Liver (tissue), 9 donors: ENCODE results near the gene MRC1. TPM values are rescaled to one million over a fixed set of nuclear protein-coding genes. Genes with fewer than 3 reads are reported as not detected.

ENCODE experiments used
- DNase-seq: peaks from one replicate; pipeline ENCODE4 v3.0.0-alpha.2; 2017; ENCODE audit warnings: low spot score
- H3K27ac ChIP-seq, 2 donors: one replicate each; pipeline ENCODE4 v1.7.0; 2013; ENCODE audit warnings: inconsistent platforms in 2 of 2, low read length in 2 of 2, control low read depth in 1 of 2, low read depth in 1 of 2, mild to moderate bottlenecking in 1 of 2
- H3K27me3 ChIP-seq, 4 donors: one replicate each; pipeline versions ENCODE4 v1.6.1 to v1.7.0; 2013; ENCODE audit warnings: low read length in 3 of 4, inconsistent platforms in 1 of 4, mild to moderate bottlenecking in 1 of 4, moderate library complexity in 1 of 4; ENCODE audit not compliant: control insufficient read depth in 4 of 4, insufficient read depth in 4 of 4
- H3K36me3 ChIP-seq, 4 donors: one replicate each; pipeline versions ENCODE4 v1.6.1 to v1.7.0; 2013; ENCODE audit warnings: low read length in 3 of 4, mild to moderate bottlenecking in 3 of 4, low read depth in 1 of 4, moderate library complexity in 1 of 4; ENCODE audit not compliant: control insufficient read depth in 4 of 4, insufficient read depth in 3 of 4
- H3K4me1 ChIP-seq, 4 donors: one replicate each; pipeline versions ENCODE4 v1.6.1 to v1.7.0; 2013; ENCODE audit warnings: low read length in 3 of 4, mild to moderate bottlenecking in 3 of 4, moderate library complexity in 1 of 4; ENCODE audit not compliant: control insufficient read depth in 4 of 4, insufficient read depth in 4 of 4
- H3K4me3 ChIP-seq, 3 donors: one replicate each; pipeline versions ENCODE4 v1.6.1 to v1.7.0; 2013; ENCODE audit warnings: low read length in 3 of 3, control low read depth in 1 of 3, low read depth in 1 of 3, mild to moderate bottlenecking in 1 of 3
- H3K9ac ChIP-seq, 2 donors: one replicate each; pipeline ENCODE4 v1.7.0; 2013; ENCODE audit warnings: low read length in 2 of 2, mild to moderate bottlenecking in 2 of 2, moderate library complexity in 2 of 2, control low read depth in 1 of 2, low read depth in 1 of 2
- H3K9me3 ChIP-seq, 4 donors: one replicate each; pipeline versions ENCODE4 v1.6.1 to v1.7.0; 2013; ENCODE audit warnings: low read length in 3 of 4; ENCODE audit not compliant: control insufficient read depth in 4 of 4
- EGR1 ChIP-seq, 2 donors: IDR thresholded peaks; 2 replicates each; pipeline ENCODE4 v1.6.1; 2016 to 2018; ENCODE audit warnings: antibody characterized with exemption in 2 of 2, low read depth in 2 of 2
- FOXA1 ChIP-seq: IDR thresholded peaks from 2 replicates; pipeline ENCODE4 v1.6.1; 2016; ENCODE audit warnings: antibody characterized with exemption
- FOXA2 ChIP-seq: IDR thresholded peaks from 2 replicates; pipeline ENCODE4 v1.6.1; 2016; ENCODE audit warnings: antibody characterized with exemption
- GABPA ChIP-seq, 2 donors: IDR thresholded peaks in 1 of 2; conservative IDR thresholded peaks in 1 of 2; 2 replicates each; pipeline ENCODE4 v1.6.1; 2016; ENCODE audit warnings: antibody characterized with exemption in 2 of 2, mild to moderate bottlenecking in 1 of 2, moderate library complexity in 1 of 2
- HNF4A ChIP-seq, 2 donors: conservative IDR thresholded peaks; 2 replicates each; pipeline ENCODE4 v1.6.1; 2016; ENCODE audit warnings: antibody characterized with exemption in 2 of 2, mild to moderate bottlenecking in 2 of 2
- HNF4G ChIP-seq: IDR thresholded peaks from 2 replicates; pipeline ENCODE4 v1.6.1; 2016; ENCODE audit warnings: antibody characterized with exemption
- JUND ChIP-seq, 2 donors: IDR thresholded peaks; 2 replicates each; pipeline ENCODE4 v1.6.1; 2016; ENCODE audit warnings: antibody characterized with exemption in 2 of 2
- NR2F2 ChIP-seq: IDR thresholded peaks from 2 replicates; pipeline ENCODE4 v1.6.1; 2016; ENCODE audit warnings: antibody characterized with exemption
- RAD21 ChIP-seq, 2 donors: IDR thresholded peaks; 2 replicates each; pipeline ENCODE4 v1.6.1; 2016; ENCODE audit warnings: antibody characterized with exemption in 2 of 2, mild to moderate bottlenecking in 2 of 2
- RXRA ChIP-seq, 2 donors: IDR thresholded peaks; 2 replicates each; pipeline ENCODE4 v1.6.1; 2017 to 2018; ENCODE audit warnings: antibody characterized with exemption in 2 of 2, mild to moderate bottlenecking in 1 of 2
- SP1 ChIP-seq: IDR thresholded peaks from 2 replicates; pipeline ENCODE4 v1.6.1; 2018; ENCODE audit warnings: antibody characterized with exemption, mild to moderate bottlenecking
- TAF1 ChIP-seq: conservative IDR thresholded peaks from 2 replicates; pipeline ENCODE4 v1.6.1; 2016; ENCODE audit warnings: antibody characterized with exemption, mild to moderate bottlenecking
- YY1 ChIP-seq: IDR thresholded peaks from 2 replicates; pipeline ENCODE4 v1.6.1; 2016; ENCODE audit warnings: antibody characterized with exemption, mild to moderate bottlenecking
- WGBS: extraction: QIAGEN DNeasy Blood & Tissue Kit; methylation state at CpG from one replicate; pipeline ENCODE4 v1.1.7; 2013; 5-methylcytosine and 5-hydroxymethylcytosine counted together
- polyA plus RNA-seq, 2 donors: library from polyadenylated mRNA; stranded (reverse) in 1 of 2; unstranded in 1 of 2; fragments of 200-250 nt in 1 of 2; fragments of >200 nt in 1 of 2; fragmentation: Nextera tagmentation in 1 of 2; extraction: Ambion mirVana in 1 of 2; gene quantifications; one replicate each; pipeline versions ENCODE4 v1.2.1 to v1.2.3, GENCODE V29; 2013 to 2015
- total RNA-seq, 2 donors: library from RNA; depleted of rRNA; stranded (reverse); fragments of >200 nt; gene quantifications; one replicate each; pipeline ENCODE4 v1.2.3, GENCODE V29; 2014
- TF ChIP-seq, protein P1 (sequence below): IDR thresholded peaks from 2 replicates; pipeline ENCODE4 v1.6.1; 2016; ENCODE audit warnings: antibody characterized with exemption
- TF ChIP-seq, protein P2 (sequence below): fragments of 150-350 bp; IDR thresholded peaks from 2 replicates; pipeline ENCODE4 v1.5.1; 2017; ENCODE audit warnings: improper control_type of control experiment, low read depth, low read length; ENCODE audit not compliant: missing input control
- TF ChIP-seq, protein P3 (sequence below): IDR thresholded peaks from 2 replicates; pipeline ENCODE4 v1.6.1; 2016; ENCODE audit warnings: antibody characterized with exemption, mild to moderate bottlenecking
- TF ChIP-seq, protein P4 (sequence below): IDR thresholded peaks from 2 replicates; pipeline ENCODE4 v1.6.1; 2016; ENCODE audit warnings: antibody characterized with exemption
- TF ChIP-seq, protein P5 (sequence below): IDR thresholded peaks from 2 replicates; pipeline ENCODE4 v1.6.1; 2016; ENCODE audit warnings: antibody characterized with exemption
- donor health status: healthy.
- donor health status: healthy.
- donor health status: healthy.
- donor health status: healthy.
- donor health status: healthy.

The MRC1 gene
- total and polyA plus RNA-seq, 4 donors = 9.2 to 47.0 (median 34.1) TPM

DNA sequence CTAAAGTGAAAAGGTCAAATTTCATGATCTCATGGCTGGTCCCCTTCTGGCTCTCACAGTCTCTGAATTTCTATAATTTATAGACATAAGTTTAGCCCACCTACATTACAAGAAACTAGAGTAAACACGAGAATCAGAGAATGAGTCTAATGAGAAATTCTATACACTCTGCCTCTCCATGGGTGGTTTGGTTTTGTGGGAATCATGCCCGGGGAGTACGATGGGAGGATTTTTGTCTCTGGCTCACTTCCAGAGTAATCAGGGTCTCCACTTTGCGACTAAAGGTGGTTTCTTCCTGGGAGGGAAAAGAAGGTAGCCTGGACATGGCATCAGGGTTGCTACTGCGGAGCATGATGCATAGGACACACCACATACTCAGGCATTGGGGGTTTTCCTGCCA lies 69.7 kb downstream of the MRC1 start:
- 86% methylated on average over 5 of the region's 5 CpGs for WGBS
- Histone ChIP-seq H3K4me3 (no peak overlapping the region), H3K27me3 (no peaks in the 10 kb centered on the region), H3K9ac (no peak overlapping the region), H3K9me3 (no peaks in the 10 kb centered on the region), H3K36me3 (no peaks in the 10 kb centered on the region), H3K4me1 (no peaks in the 10 kb centered on the region), H3K27ac (no peak overlapping the region)
- TF ChIP-seq RXRA (IDR thresholded peaks at IDR 0.05) = no peak
- no peak for TF ChIP-seq YY1
- TF ChIP-seq NR2F2 = no peak
- TF ChIP-seq, protein P1, sequence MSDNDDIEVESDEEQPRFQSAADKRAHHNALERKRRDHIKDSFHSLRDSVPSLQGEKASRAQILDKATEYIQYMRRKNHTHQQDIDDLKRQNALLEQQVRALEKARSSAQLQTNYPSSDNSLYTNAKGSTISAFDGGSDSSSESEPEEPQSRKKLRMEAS = no peak
- TF ChIP-seq, protein P2, sequence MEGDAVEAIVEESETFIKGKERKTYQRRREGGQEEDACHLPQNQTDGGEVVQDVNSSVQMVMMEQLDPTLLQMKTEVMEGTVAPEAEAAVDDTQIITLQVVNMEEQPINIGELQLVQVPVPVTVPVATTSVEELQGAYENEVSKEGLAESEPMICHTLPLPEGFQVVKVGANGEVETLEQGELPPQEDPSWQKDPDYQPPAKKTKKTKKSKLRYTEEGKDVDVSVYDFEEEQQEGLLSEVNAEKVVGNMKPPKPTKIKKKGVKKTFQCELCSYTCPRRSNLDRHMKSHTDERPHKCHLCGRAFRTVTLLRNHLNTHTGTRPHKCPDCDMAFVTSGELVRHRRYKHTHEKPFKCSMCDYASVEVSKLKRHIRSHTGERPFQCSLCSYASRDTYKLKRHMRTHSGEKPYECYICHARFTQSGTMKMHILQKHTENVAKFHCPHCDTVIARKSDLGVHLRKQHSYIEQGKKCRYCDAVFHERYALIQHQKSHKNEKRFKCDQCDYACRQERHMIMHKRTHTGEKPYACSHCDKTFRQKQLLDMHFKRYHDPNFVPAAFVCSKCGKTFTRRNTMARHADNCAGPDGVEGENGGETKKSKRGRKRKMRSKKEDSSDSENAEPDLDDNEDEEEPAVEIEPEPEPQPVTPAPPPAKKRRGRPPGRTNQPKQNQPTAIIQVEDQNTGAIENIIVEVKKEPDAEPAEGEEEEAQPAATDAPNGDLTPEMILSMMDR = no peak
- TF ChIP-seq HNF4A (conservative IDR thresholded peaks at IDR 0.05) = no peak
- TF ChIP-seq FOXA1 = no peak
- TF ChIP-seq, protein P3, sequence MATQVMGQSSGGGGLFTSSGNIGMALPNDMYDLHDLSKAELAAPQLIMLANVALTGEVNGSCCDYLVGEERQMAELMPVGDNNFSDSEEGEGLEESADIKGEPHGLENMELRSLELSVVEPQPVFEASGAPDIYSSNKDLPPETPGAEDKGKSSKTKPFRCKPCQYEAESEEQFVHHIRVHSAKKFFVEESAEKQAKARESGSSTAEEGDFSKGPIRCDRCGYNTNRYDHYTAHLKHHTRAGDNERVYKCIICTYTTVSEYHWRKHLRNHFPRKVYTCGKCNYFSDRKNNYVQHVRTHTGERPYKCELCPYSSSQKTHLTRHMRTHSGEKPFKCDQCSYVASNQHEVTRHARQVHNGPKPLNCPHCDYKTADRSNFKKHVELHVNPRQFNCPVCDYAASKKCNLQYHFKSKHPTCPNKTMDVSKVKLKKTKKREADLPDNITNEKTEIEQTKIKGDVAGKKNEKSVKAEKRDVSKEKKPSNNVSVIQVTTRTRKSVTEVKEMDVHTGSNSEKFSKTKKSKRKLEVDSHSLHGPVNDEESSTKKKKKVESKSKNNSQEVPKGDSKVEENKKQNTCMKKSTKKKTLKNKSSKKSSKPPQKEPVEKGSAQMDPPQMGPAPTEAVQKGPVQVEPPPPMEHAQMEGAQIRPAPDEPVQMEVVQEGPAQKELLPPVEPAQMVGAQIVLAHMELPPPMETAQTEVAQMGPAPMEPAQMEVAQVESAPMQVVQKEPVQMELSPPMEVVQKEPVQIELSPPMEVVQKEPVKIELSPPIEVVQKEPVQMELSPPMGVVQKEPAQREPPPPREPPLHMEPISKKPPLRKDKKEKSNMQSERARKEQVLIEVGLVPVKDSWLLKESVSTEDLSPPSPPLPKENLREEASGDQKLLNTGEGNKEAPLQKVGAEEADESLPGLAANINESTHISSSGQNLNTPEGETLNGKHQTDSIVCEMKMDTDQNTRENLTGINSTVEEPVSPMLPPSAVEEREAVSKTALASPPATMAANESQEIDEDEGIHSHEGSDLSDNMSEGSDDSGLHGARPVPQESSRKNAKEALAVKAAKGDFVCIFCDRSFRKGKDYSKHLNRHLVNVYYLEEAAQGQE = no peak
- no peak for TF ChIP-seq JUND (IDR thresholded peaks at IDR 0.05)
- TF ChIP-seq FOXA2 = no peak
- TF ChIP-seq, protein P4, sequence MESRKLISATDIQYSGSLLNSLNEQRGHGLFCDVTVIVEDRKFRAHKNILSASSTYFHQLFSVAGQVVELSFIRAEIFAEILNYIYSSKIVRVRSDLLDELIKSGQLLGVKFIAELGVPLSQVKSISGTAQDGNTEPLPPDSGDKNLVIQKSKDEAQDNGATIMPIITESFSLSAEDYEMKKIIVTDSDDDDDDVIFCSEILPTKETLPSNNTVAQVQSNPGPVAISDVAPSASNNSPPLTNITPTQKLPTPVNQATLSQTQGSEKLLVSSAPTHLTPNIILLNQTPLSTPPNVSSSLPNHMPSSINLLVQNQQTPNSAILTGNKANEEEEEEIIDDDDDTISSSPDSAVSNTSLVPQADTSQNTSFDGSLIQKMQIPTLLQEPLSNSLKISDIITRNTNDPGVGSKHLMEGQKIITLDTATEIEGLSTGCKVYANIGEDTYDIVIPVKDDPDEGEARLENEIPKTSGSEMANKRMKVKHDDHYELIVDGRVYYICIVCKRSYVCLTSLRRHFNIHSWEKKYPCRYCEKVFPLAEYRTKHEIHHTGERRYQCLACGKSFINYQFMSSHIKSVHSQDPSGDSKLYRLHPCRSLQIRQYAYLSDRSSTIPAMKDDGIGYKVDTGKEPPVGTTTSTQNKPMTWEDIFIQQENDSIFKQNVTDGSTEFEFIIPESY = no peak
- TF ChIP-seq, protein P5, sequence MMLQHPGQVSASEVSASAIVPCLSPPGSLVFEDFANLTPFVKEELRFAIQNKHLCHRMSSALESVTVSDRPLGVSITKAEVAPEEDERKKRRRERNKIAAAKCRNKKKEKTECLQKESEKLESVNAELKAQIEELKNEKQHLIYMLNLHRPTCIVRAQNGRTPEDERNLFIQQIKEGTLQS = no peak
- no peak for TF ChIP-seq GABPA (IDR thresholded peaks at IDR 0.05 in 1 of 2, conservative IDR thresholded peaks at IDR 0.05 in 1 of 2)
- no peak for TF ChIP-seq HNF4G
- TF ChIP-seq TAF1 = no peak
- TF ChIP-seq SP1 = no peak
- TF ChIP-seq EGR1 (IDR thresholded peaks at IDR 0.05; ENCODE audit: low read depth in 2 of 2) = no peak
- no peak for TF ChIP-seq RAD21 (IDR thresholded peaks at IDR 0.05)
- DNase-seq = no peak
